Caco-2 (cell line): ENCODE measurements around the gene ANKLE2. TPM values are rescaled to one million over a fixed set of nuclear protein-coding genes. Genes with fewer than 3 reads are reported as not detected.

Experiments used
- BruUV-seq: library from RNA; stranded (reverse); fragments of 400-500 nt; replicated peaks from 2 replicates; lab custom pipeline; 2021; lab: Mats Ljungman, UMichigan
- CTCF ChIA-PET: fragments of 300-600 bp; sonication (Branson Sonifier 250); formaldehyde crosslinking; loops from one replicate; lab custom pipeline; 2022; ENCODE audit warnings: antibody characterized with exemption; lab: Charles Lee
- POLR2A ChIA-PET: fragments of 300-600 bp; sonication (Branson Sonifier 250); formaldehyde crosslinking; loops from one replicate; lab custom pipeline; 2022; ENCODE audit warnings: antibody characterized with exemption; lab: Charles Lee
- DNase-seq, 2 experiments: peaks; one replicate each; pipeline versions ENCODE4 v3.0.0 to v3.0.0-alpha.2; 2020 to 2022
- H3K27me3 ChIP-seq: replicated peaks from 2 replicates; pipeline ENCODE4 v1.6.0; 2011; ENCODE audit warnings: low read length; ENCODE audit not compliant: control insufficient read depth, insufficient read depth
- H3K36me3 ChIP-seq: 2 replicates; pipeline ENCODE4 v1.5.1; 2011; ENCODE audit warnings: low read length; ENCODE audit not compliant: control insufficient read depth, insufficient read depth
- H3K4me1 ChIP-seq: fragments of 250-450 bp; sonication (Bioruptor Pico); 2 replicates; pipeline ENCODE4 v1.5.1; 2020; ENCODE audit warnings: mild to moderate bottlenecking
- H3K4me3 ChIP-seq: 2 replicates; pipeline ENCODE4 v1.5.1; 2011; ENCODE audit warnings: low read depth, mild to moderate bottlenecking, control low read depth, low read length
- H3K9me3 ChIP-seq: fragments of 250-450 bp; sonication (Bioruptor Pico); 2 replicates; pipeline ENCODE4 v1.5.1; 2020; ENCODE audit warnings: mild to moderate bottlenecking, moderate library complexity
- H3K27ac Mint-ChIP-seq: one replicate; pipeline ENCODE4 v1.8.0; 2022; ENCODE audit warnings: mixed read lengths; ENCODE audit not compliant: unreplicated experiment
- H3K27me3 Mint-ChIP-seq: one replicate; pipeline ENCODE4 v1.8.0; 2022; ENCODE audit warnings: mixed read lengths; ENCODE audit not compliant: insufficient read depth, unreplicated experiment
- H3K36me3 Mint-ChIP-seq: one replicate; pipeline ENCODE4 v1.8.0; 2022; ENCODE audit warnings: mild to moderate bottlenecking, mixed read lengths; ENCODE audit not compliant: insufficient read depth, unreplicated experiment
- H3K4me1 Mint-ChIP-seq: one replicate; pipeline ENCODE4 v1.8.0; 2022; ENCODE audit warnings: low read depth, mixed read lengths; ENCODE audit not compliant: unreplicated experiment
- H3K4me3 Mint-ChIP-seq: one replicate; pipeline ENCODE4 v1.8.0; 2022; ENCODE audit warnings: mild to moderate bottlenecking, moderate library complexity, mixed read lengths; ENCODE audit not compliant: unreplicated experiment
- H3K9me3 Mint-ChIP-seq: one replicate; pipeline ENCODE4 v1.8.0; 2022; ENCODE audit warnings: mixed read lengths; ENCODE audit not compliant: unreplicated experiment
- CTCF ChIP-seq, 2 experiments: fragments of 200-600 bp in 1 of 2; IDR thresholded peaks; 1 replicate in 1 of 2; 2 replicates in 1 of 2; pipeline versions ENCODE4 v1.5.1 to v1.8.0; 2011 to 2022; ENCODE audit warnings: antibody characterized with exemption in 1 of 2, control low read depth in 1 of 2, inconsistent platforms in 1 of 2, low read depth in 1 of 2, low read length in 1 of 2, mild to moderate bottlenecking in 1 of 2, moderate library complexity in 1 of 2; ENCODE audit not compliant: insufficient read depth in 1 of 2, severe bottlenecking in 1 of 2, unreplicated experiment in 1 of 2
- intact Hi-C: fragments of 100-400 bp; cut with micrococcal nuclease; formaldehyde crosslinking; loops from one replicate; pipeline ENCODE4 v1.10.0; 2022; ENCODE audit not compliant: unreplicated experiment
- total RNA-seq: library from RNA; stranded (reverse); gene quantifications from 2 replicates; pipeline ENCODE4 v1.2.3, GENCODE V29; 2022

Gene ANKLE2
- total RNA-seq, 1 experiment from 2014 or later, result 80.8 TPM

DNA sequence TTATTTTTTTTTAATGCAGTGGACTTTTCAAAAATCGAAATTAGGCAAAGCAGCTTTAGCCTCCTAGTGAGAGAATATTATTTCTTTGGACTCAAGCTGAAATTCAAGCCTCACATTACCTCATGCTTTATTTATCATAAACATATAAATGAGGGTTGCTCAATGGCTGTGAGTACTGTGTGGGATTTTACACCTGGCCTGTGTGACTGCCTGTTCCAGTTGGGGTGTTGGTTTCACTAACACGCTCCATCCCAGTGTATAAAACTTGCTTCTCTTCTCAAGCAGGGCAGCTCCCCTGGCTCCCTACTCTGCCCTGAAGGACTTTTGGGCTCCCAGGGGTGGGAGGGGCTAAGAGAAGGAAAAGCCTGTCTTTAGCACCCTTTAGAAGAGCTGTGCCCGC, 15.0 kb downstream of the ANKLE2 start:
- no peak overlapping the region for H3K4me3 Mint-ChIP-seq
- H3K9me3 ChIP-seq, result no peaks in the 10 kb centered on the region
- H3K9me3 Mint-ChIP-seq, result peaks cover 10% of the 10 kb centered on the region
- DNase-seq, result no peak
- no TSS peak for BruUV-seq
- no peak overlapping the region for H3K27ac Mint-ChIP-seq
- H3K36me3 Mint-ChIP-seq, result peaks cover 99% of the 10 kb centered on the region
- H3K27me3 Mint-ChIP-seq, result no peaks in the 10 kb centered on the region
- intact Hi-C loops, result no loop called here
- POLR2A ChIA-PET, result no interaction called here
- H3K4me1 ChIP-seq, result no peaks in the 10 kb centered on the region
- TF ChIP-seq CTCF (IDR thresholded peaks at IDR 0.05; ENCODE audit: insufficient read depth in 1 of 2, low read depth in 1 of 2, low read length in 1 of 2, severe bottlenecking in 1 of 2, unreplicated experiment in 1 of 2), result no peak
- peaks cover 2% of the 10 kb centered on the region; the same call in 1 of the 2 replicates for H3K36me3 ChIP-seq
- H3K27me3 ChIP-seq, result no peaks in the 10 kb centered on the region
- H3K4me1 Mint-ChIP-seq, result no peaks in the 10 kb centered on the region
- CTCF ChIA-PET, result no interaction called here
- no peak overlapping the region for H3K4me3 ChIP-seq

- H3K27me3 Mint-ChIP-seq, result no peaks in the 10 kb centered on the region
These were observed 17.8 kb downstream of the ANKLE2 start for GRCh38 chr12:132743831-132744230.

GRCh38 chr12:132741620-132742019, 20.0 kb downstream of the ANKLE2 start:
- H3K4me3 Mint-ChIP-seq, result no peak overlapping the region
- H3K27ac Mint-ChIP-seq, result no peak overlapping the region
- H3K27me3 ChIP-seq, result no peaks in the 10 kb centered on the region
- intact Hi-C loops, result no loop called here
- peaks cover 5% of the 10 kb centered on the region for H3K36me3 ChIP-seq
- no peak for DNase-seq
- no peaks in the 10 kb centered on the region for H3K9me3 ChIP-seq
- TF ChIP-seq CTCF (IDR thresholded peaks at IDR 0.05; ENCODE audit: insufficient read depth in 1 of 2, low read depth in 1 of 2, low read length in 1 of 2, severe bottlenecking in 1 of 2, unreplicated experiment in 1 of 2), result no peak
- H3K4me1 ChIP-seq, result no peaks in the 10 kb centered on the region
- H3K9me3 Mint-ChIP-seq, result peaks cover 10% of the 10 kb centered on the region
- H3K4me3 ChIP-seq, result no peak overlapping the region
- ChIA-PET CTCF (no interaction called here), POLR2A (interaction anchor here (0.5 to 0.9 kb wide), 2 partner anchors 9 to 937 kb away, joined by 4 to 5 read pairs; no protein-coding TSS in a partner anchor)
- H3K4me1 Mint-ChIP-seq, result no peaks in the 10 kb centered on the region
- no peaks in the 10 kb centered on the region for H3K27me3 Mint-ChIP-seq
- no TSS peak for BruUV-seq
- H3K36me3 Mint-ChIP-seq, result peaks cover 97% of the 10 kb centered on the region

More at GRCh38 chr12:132743831-132744230, 17.8 kb downstream of the ANKLE2 start:
- no peaks in the 10 kb centered on the region for H3K4me1 Mint-ChIP-seq
- POLR2A ChIA-PET, result no interaction called here
- no peak overlapping the region for H3K4me3 ChIP-seq
- DNase-seq, result no peak
- no peak overlapping the region for H3K27ac Mint-ChIP-seq
- no peaks in the 10 kb centered on the region for H3K4me1 ChIP-seq
- CTCF ChIA-PET, result no interaction called here
- intact Hi-C loops, result no loop called here
- no peak overlapping the region for H3K4me3 Mint-ChIP-seq
- H3K36me3 Mint-ChIP-seq, result peaks cover 99% of the 10 kb centered on the region
- BruUV-seq, result no TSS peak
- no peak for TF ChIP-seq CTCF (IDR thresholded peaks at IDR 0.05; ENCODE audit: insufficient read depth in 1 of 2, low read depth in 1 of 2, low read length in 1 of 2, severe bottlenecking in 1 of 2, unreplicated experiment in 1 of 2)
- no peaks in the 10 kb centered on the region for H3K27me3 ChIP-seq
- peaks cover 5% of the 10 kb centered on the region; the same call in 1 of the 2 replicates for H3K36me3 ChIP-seq
- no peaks in the 10 kb centered on the region for H3K9me3 ChIP-seq
- peaks cover 10% of the 10 kb centered on the region for H3K9me3 Mint-ChIP-seq
